ENCODE data around the gene VAMP5. TPM values are rescaled to one million over a fixed set of nuclear protein-coding genes. Genes with fewer than 3 reads are reported as not detected.
A peak's percentile ranks its signal among the peaks of the same experiment; 100 is the strongest.

The VAMP5 gene
- total RNA-seq, 1 experiment from 2014 or later: 6.3 TPM

GRCh38 chr2:85607268-85608215, 23.3 kb downstream of the VAMP5 start (continued):
- TF ChIP-seq GABPB1 (CRISPR knock-in tag; IDR thresholded peaks at IDR 0.05) (no peak), ATF6 (CRISPR knock-in tag; IDR thresholded peaks at IDR 0.05) (no peak), CBFB (CRISPR knock-in tag; IDR thresholded peaks at IDR 0.05; ENCODE audit: low read depth) (no peak)
- TF ChIP-seq, protein P1, sequence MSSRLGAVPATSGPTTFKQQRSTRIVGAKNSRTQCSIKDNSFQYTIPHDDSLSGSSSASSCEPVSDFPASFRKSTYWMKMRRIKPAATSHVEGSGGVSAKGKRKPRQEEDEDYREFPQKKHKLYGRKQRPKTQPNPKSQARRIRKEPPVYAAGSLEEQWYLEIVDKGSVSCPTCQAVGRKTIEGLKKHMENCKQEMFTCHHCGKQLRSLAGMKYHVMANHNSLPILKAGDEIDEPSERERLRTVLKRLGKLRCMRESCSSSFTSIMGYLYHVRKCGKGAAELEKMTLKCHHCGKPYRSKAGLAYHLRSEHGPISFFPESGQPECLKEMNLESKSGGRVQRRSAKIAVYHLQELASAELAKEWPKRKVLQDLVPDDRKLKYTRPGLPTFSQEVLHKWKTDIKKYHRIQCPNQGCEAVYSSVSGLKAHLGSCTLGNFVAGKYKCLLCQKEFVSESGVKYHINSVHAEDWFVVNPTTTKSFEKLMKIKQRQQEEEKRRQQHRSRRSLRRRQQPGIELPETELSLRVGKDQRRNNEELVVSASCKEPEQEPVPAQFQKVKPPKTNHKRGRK (CRISPR knock-in tag; IDR thresholded peaks at IDR 0.05; ENCODE audit: borderline replicate concordance): no peak

DNA sequence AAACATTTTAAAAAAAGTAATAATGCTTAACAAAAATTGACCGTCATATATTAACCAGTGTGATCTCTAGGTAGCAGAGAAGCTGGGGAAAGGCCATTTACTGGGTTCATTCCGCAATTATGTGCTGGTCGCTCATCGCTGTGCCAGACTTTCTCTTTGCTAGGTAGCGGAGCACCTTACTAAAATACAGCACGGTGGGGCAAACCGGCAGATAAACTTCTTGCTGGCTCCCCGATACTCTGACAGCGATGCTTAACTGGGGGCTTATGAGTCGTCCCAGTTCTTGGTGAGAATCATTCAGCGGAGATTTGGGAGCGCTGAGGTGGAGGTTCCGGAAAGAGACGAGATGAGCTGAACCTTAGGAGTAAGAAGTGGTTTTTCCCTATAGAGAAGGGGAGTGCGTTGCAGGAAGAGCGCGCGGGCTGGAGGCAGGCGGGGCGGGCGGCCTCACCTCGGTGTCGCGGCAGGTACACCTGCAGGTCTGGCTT, 27.0 kb downstream of the VAMP5 start:
- TF ChIP-seq, protein P2, sequence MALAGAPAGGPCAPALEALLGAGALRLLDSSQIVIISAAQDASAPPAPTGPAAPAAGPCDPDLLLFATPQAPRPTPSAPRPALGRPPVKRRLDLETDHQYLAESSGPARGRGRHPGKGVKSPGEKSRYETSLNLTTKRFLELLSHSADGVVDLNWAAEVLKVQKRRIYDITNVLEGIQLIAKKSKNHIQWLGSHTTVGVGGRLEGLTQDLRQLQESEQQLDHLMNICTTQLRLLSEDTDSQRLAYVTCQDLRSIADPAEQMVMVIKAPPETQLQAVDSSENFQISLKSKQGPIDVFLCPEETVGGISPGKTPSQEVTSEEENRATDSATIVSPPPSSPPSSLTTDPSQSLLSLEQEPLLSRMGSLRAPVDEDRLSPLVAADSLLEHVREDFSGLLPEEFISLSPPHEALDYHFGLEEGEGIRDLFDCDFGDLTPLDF (CRISPR knock-in tag; IDR thresholded peaks at IDR 0.05): no peak
- no peak for TF ChIP-seq CBFB (CRISPR knock-in tag; IDR thresholded peaks at IDR 0.05; ENCODE audit: low read depth)
- TF ChIP-seq TEAD4 (CRISPR knock-in tag; IDR thresholded peaks at IDR 0.05): 0 out of 2 replicates have a peak, but pooled peaks have one; percentile 38
- peak; percentile 54; the same call in 1 of the 2 replicates for TF ChIP-seq SMAD3 (CRISPR knock-in tag; IDR thresholded peaks at IDR 0.05; ENCODE audit: borderline replicate concordance)
- no peak for TF ChIP-seq ZNF232 (CRISPR knock-in tag; IDR thresholded peaks at IDR 0.05)
- CTCF ChIA-PET: interaction anchor here (0.7 to 2.9 kb wide), 5 partner anchors 8 to 158 kb away, joined by 3 to 17 read pairs (median 3); partner anchors contain the start of gene TMEM150A
- Mint-ChIP-seq H3K4me3 (peak overlapping the region; percentile 98), H3K27ac (peak overlapping the region; percentile 96), H3K36me3 (peaks cover 24% of the 10 kb centered on the region), H3K27me3 (ENCODE audit: low read depth) (no peaks in the 10 kb centered on the region), H3K4me1 (peaks cover 4% of the 10 kb centered on the region; the same call in 1 of the 2 replicates), H3K9me3 (no peaks in the 10 kb centered on the region)
- POLR2A ChIA-PET: interaction anchor here (0.6 to 1.4 kb wide), 7 partner anchors 9 to 193 kb away, joined by 3 to 8 read pairs (median 4); partner anchors contain the start of genes GGCX, SH2D6, TMEM150A and VAMP8
- no peak; the same call in 1 of the 2 replicates for ATAC-seq
- no peak for DNase-seq (ENCODE audit: low spot score)

DNA sequence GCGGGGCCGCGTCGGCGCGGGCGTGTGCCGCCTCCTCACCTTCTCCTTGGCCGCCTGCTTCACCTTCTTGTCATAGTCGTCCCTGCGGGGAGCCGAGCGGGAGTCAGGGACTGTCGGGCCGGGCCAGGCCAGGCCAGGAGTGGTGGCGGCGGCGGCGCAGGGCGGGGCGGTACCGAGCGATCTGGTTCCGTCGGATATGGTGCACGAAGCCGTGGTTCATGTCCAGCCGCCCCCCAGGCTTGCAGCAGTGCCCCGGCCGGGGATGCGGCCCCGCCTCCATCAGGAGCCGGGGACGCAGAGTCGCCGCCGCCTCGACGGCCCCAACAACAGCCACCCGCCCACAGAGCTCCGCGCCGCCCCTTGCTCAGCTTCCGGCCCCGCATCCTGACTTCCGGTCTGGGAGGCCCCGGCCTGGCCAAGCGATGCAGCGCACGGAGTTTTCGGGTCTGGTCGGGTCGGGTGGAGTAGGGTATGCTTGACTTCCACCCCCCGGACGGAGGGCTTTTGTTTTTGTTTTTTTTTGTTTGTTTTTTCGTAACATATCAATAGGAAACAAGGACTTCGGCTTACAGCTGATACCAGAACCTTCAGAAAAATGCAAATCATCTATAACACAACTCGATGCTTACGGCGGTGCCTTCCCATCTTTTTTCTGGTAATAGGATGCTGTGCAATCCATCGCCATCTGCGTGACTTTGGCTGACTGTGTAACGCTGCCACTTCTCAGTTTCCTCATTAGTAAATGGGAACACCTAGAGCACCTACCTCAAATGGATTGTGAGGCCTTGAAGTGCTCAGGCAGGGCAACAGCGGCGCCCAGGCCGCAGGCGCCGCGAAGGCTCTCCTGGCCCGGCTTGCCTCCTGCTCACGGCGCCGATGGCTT, 27.7 kb downstream of the VAMP5 start, which contains the start of gene C2orf68:
C2orf68 (minus strand) TSS at position 362 of the 883 bp plus-strand sequence; CDS start at position 280, 82 bp downstream.
- peak; percentile 92 for DNase-seq (ENCODE audit: low spot score)
- Mint-ChIP-seq H3K9me3 (no peaks in the 10 kb centered on the region), H3K36me3 (peaks cover 24% of the 10 kb centered on the region), H3K27me3 (ENCODE audit: low read depth) (no peaks in the 10 kb centered on the region), H3K27ac (peak within 1 kb of the TSS; percentile 96), H3K4me3 (peak within 1 kb of the TSS; percentile 98), H3K4me1 (peaks cover 4% of the 10 kb centered on the region; the same call in 1 of the 2 replicates)
- ChIA-PET CTCF (interaction anchor here (0.7 to 2.9 kb wide), 5 partner anchors 9 to 158 kb away, joined by 3 to 17 read pairs (median 3); partner anchors contain the start of gene TMEM150A), POLR2A (interaction anchor here (0.6 to 1.4 kb wide), 10 partner anchors 8 to 258 kb away, joined by 3 to 8 read pairs (median 3); partner anchors contain the start of genes ELMOD3, GGCX, RETSAT and SH2D6)
- peak; percentile 85 for ATAC-seq
- TF ChIP-seq SP1 (CRISPR knock-in tag; conservative IDR thresholded peaks at IDR 0.05) (peak; percentile 78; the same call in 1 of the 2 replicates), FOXP1 (CRISPR knock-in tag; IDR thresholded peaks at IDR 0.05; ENCODE audit: borderline replicate concordance) (peak; percentile 86), ZNF219 (CRISPR knock-in tag; IDR thresholded peaks at IDR 0.05; ENCODE audit: borderline replicate concordance) (peak; percentile 85; the same call in 1 of the 2 replicates), ATF1 (CRISPR knock-in tag; IDR thresholded peaks at IDR 0.05) (no peak), ARID4B (CRISPR knock-in tag; IDR thresholded peaks at IDR 0.05; ENCODE audit: borderline replicate concordance) (0 out of 2 replicates have a peak, but pooled peaks have one; percentile 91), ZBTB21 (CRISPR knock-in tag; IDR thresholded peaks at IDR 0.05; ENCODE audit: borderline replicate concordance) (peak; percentile 62; the same call in 1 of the 2 replicates), SMAD3 (CRISPR knock-in tag; IDR thresholded peaks at IDR 0.05; ENCODE audit: borderline replicate concordance) (peak; percentile 8; the same call in 1 of the 2 replicates), TP53 (CRISPR knock-in tag; IDR thresholded peaks at IDR 0.05) (0 out of 2 replicates have a peak, but pooled peaks have one; percentile 36)
- TF ChIP-seq, protein P3, sequence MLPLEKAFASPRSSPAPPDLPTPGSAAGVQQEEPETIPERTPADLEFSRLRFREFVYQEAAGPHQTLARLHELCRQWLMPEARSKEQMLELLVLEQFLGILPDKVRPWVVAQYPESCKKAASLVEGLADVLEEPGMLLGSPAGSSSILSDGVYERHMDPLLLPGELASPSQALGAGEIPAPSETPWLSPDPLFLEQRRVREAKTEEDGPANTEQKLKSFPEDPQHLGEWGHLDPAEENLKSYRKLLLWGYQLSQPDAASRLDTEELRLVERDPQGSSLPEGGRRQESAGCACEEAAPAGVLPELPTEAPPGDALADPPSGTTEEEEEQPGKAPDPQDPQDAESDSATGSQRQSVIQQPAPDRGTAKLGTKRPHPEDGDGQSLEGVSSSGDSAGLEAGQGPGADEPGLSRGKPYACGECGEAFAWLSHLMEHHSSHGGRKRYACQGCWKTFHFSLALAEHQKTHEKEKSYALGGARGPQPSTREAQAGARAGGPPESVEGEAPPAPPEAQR (CRISPR knock-in tag; IDR thresholded peaks at IDR 0.05): no peak
